DMS53 (cell line): ENCODE results near the gene SPEM2.

Experiments
- DNase-seq: peaks from one replicate; lab custom pipeline; 2025; lab: John Stamatoyannopoulos, UW

The SPEM2 gene

DNA sequence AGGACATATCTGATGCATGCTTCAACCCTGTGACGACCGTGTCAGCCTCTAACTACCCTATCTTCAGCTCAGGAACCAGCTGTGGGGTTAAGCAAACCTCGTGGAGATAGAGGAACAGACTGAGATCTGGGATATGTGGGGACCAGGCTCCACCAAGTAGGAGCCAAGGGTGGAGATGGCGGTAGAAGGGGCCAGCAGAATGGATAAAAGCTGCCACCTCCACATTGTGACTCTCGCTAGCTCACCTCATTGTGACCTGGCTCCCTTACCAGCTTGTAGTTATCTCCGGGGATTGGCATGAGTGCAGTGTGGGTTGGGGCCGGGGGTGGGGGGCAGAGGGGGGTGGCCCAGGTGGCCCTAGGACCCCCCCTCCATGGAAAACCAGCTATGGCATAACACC, at the start of gene SPEM2:
Gene SPEM2 (plus strand): TSS at position 301 of the 400 bp plus-strand sequence. CDS start 73 bp downstream, at position 374.
- DNase-seq, result no peak

- no peak for DNase-seq
Measured at GRCh38 chr17:7379134-7379533, 46.3 kb upstream of the SPEM2 start.

DNA sequence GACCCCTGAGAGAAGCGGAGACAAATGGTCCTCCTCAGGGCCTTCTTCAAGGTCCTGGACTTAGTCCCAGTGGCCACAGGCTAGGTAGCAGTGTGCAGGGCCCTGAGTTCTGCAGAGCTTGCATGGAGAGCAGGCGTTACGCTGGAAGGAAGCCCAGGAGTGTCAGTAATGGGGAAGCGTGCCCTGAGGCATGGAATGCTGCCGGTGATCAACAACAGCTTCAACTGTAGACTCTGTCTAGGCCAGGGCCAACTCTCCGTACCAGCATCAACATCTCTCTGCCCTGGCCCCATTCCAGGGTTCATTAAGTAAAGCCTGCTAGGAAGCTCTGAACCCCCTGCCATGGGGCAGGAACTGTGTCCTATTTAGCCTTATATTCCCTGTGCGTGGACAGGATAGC, 45.1 kb upstream of the SPEM2 start:
- peak; percentile 54 for DNase-seq

DNA sequence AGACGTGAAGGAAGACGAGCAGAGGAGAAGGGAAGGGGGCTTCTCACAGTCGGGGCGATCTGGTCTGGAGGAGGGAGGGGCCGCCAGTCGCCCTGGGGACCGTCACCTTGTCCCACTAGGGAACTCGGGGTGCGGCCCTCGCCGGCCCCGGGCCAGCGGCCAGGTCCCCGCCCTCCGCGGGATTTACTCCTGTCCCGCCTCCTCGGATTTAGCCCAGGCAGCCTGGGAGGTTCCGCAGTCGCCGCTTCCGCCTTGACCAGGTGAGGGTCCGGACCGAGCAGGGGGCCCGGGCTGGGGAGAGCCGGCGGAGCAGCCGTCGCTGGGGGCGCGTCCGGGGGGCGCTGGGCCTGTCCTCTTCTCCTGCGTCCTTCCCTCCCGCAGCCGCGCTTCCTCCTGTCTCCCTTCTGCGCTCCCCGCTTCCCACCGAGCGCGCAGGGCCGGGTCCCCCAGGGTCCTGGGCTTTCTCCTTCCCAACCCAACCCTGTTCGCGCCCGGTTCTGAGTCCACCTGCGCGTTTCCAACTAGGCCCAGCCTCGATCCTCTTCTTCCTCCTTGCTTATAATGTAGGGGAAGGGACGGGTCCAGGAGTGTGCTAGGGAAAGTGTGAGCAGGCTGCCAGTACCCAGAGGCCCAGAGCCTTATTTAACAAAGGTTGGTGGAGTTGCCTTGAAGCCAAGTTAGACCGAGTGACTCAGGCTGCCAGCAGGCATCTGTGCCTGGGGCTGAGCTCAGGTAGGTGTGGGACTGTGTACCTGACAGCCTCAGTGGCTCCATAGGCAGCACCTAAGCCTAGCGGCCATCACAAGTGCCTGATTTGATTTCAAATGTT, 44.3 kb upstream of the SPEM2 start, which contains the start of gene TNK1:
Gene TNK1 (plus strand): TSS at position 235 of the 829 bp plus-strand sequence. CDS start 1,838 bp downstream, outside the sequence.
- peak; percentile 73 for DNase-seq

DNA sequence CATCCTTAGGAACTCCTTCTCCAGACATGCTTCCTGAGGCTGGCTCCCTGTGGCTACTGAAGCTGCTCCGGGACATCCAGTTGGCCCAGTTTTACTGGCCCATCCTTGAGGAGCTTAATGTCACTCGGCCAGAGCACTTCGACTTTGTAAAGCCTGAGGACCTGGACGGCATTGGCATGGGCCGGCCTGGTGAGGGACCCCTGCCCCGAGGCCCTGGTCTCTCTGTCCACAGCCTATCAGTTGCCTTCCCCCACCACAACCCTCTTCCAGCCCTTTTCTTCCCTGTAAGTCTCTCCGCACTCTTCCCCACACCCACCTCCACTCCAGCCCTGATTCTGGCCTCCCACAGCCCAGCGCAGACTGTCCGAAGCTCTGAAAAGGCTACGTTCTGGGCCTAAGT, 42.5 kb upstream of the SPEM2 start:
- no peak for DNase-seq

DNA sequence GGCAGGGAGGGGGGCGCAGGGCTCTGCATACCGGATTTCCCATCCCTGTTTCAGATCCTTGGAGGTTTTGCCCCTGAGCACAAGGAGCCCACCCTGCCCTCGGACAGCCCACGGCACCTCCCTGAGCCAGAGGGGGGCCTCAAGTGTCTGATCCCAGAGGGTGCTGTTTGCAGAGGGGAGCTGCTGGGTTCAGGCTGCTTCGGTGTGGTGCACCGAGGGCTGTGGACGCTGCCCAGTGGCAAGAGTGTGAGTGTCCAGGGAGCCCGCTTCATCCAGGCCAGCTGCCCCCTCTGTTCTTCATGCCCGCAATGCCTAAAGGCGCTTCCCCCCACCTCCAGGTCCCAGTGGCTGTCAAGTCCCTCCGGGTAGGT, 42.1 kb upstream of the SPEM2 start:
- no peak for DNase-seq

GRCh38 chr17:7383742-7384488, 41.5 kb upstream of the SPEM2 start:
- no peak for DNase-seq

DNA sequence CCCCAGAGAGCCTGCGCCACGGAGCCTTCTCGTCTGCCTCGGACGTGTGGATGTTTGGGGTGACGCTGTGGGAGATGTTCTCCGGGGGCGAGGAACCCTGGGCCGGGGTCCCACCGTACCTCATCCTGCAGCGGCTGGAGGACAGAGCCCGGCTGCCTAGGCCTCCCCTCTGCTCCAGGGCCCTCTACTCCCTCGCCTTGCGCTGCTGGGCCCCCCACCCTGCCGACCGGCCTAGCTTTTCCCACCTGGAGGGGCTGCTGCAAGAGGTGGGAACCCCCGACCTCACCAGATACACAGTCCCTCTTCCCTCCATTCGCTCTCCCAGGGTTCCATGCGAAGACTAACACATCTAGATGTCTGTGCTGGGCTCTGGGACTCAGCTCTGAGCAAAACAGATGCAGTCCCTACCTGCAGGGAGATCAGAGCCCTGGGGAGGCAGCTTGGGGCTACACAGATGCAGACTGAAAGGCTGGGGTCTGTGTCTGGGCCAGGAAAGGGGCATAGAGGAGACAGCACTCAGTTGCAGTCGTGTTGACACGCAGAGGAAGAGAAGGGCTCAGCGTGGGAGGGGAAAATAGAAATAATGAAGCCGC, 40.8 kb upstream of the SPEM2 start:
- no peak for DNase-seq

- no peak for DNase-seq
Measured at GRCh38 chr17:7388856-7389255, 36.6 kb upstream of the SPEM2 start.

DNA sequence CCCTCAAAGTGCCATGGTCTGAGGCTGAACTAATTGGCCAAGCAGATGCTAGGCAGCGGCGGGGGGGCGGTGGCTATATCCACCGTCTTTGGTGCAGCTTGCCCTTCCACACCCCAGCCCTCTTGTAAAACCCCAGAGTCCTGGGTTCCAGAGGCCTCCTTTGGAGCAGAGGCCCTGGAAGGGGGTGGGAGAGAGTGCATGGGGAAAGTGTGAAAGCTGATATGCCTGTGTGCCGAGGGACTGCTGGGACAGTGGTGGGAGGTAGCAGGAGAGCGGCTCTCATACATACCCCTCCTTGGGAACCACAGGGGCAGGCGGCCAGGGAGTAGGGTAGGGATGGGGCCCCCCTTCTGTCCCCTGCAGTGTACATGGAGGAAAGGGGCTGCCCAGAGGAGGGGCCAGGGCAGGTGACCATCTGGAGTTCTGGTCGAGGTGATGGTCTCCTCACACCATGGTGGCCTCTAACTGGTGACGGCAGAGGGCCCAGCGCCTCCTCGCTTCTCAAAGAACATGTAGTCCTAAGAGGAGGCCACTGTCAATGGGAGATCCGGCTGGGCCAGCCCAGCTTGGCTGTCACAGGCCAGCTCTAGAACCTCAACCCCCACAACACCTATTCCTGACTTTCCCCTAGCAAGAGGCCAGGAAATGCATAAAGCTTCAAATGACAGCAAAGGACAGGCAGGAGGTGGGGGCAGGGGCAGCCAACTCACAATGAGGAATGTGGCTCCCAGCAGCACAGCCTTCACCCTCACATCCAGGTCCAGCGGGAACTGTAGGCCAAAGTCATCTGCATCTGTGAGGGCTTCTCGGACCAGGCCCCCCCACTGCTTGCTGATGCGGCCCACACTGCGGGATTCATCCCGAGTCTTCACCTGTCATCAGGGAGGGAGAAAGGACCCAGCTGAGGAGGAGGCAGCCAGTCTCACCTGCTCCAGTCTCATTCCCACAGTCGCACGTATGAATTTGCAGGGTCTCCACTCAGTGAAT, 35.2 kb upstream of the SPEM2 start:
- no peak for DNase-seq

- DNase-seq, result no peak
Measured at GRCh38 chr17:7391307-7391706, 34.1 kb upstream of the SPEM2 start.

DNA sequence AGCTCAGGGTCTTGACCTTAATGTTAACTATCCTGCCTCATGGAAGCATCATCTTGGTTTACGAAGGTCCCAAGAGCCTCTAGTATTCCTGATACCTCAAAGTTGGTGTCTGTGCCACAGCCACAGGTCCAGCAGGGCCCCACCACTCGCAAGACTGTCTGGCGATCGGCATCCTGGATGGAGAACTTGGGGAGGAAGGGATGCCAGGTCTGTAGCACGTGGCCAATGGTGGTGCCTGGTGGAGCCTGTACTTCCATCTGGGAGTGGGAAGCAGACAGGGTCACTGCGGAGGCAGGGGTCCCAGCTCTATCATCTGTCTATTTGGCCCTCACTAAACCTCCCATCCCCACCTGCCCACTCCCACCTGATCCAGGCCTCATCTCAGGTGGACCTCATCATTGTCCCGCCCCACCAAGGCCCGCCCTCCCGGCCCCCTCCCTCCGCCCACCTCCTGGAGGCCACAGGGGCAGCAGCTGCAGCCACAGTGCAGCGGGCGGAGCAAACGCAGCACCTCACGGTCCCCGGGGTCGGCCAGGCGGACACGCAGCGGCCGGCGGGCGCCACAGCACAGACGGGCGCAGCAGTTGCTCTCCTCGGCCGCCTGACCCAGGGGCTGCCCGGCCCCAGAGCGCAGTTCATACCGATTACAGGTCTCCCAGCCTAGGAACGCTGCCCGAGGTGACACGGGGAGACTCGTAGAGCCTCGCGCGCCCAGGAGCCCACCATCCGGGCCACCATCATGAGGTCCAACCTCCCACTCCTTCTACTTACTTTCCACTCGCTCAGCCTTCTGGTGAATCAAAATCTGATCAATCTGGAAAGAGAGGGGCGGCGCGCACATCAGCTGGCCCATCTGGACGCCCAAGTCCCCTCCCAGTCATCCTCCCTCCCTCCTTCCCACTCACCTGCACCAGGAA, 32.5 kb upstream of the SPEM2 start:
- no peak for DNase-seq

- peak; percentile 81 for DNase-seq
Measured at GRCh38 chr17:7393613-7394451, 31.6 kb upstream of the SPEM2 start.

- DNase-seq, result peak; percentile 96
Measured at GRCh38 chr17:7394452-7395191, 30.8 kb upstream of the SPEM2 start, which contains the start of gene PLSCR3. PLSCR3 (minus strand) TSS chr17:7394525; CDS start chr17:7394110, 415 bp downstream.

- DNase-seq, result no peak
Measured at GRCh38 chr17:7396147-7396546, 29.3 kb upstream of the SPEM2 start.

DNA sequence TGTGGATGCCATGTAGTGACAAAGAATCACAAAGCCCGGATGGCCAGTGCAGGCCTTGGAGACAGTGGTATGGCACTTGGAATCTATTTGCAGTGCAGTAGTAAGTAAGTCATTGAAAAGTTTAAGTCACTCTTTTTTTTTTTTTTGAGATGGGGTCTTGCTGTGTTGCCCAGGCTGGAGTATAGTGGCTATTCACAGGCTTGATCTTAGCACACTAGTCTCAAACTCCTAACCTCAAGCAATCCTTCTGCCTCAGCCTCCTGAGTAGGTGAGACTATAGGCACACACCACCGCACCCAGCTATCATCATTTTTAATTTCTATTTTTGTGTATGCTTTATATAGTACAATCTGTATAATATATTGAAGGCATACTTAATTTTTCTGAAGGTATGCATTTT, 26.8 kb upstream of the SPEM2 start:
- DNase-seq, result no peak

- DNase-seq, result no peak
Measured at GRCh38 chr17:7403043-7403726, 22.2 kb upstream of the SPEM2 start.

- no peak for DNase-seq
Measured at GRCh38 chr17:7403727-7403976, 21.8 kb upstream of the SPEM2 start.
